ENCODE measurements around the gene KCNMA1.

Gene KCNMA1

DNA sequence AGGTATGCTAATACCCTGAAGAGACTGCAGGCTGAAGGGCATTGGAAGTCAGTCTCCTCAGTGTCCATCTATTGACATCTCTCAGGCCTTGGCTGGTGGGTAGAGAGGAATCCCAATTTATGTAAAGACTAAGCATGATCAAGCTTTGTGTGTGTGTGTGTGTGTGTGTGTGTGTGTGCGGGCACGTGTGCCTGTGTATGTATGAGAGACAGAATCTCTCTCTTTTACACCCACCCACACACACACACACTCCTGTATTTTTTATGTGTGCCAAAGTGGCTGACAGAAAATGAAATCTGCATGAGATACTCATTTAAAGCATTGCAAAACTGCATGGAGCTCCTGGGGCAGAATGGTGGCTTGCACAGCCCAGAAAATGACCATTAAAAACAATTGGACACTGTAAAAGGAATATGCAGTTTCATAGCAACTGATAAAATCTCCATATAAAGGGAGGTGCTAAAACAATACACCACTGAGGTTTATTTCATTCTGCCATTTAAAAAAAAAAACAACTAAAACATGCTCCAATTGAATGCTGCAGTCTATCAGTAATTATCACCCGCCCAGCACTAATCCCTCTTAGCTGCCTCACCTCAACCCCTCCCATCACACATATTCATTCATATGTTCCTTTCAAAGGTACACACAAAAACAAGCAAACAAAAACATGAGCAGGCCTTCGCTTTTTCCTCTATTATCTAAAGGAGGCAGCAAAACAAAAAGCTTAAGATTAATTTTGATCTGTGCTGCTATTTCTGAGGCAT is 385.0 kb downstream of the KCNMA1 start:
- DNase-seq: no peak

DNA sequence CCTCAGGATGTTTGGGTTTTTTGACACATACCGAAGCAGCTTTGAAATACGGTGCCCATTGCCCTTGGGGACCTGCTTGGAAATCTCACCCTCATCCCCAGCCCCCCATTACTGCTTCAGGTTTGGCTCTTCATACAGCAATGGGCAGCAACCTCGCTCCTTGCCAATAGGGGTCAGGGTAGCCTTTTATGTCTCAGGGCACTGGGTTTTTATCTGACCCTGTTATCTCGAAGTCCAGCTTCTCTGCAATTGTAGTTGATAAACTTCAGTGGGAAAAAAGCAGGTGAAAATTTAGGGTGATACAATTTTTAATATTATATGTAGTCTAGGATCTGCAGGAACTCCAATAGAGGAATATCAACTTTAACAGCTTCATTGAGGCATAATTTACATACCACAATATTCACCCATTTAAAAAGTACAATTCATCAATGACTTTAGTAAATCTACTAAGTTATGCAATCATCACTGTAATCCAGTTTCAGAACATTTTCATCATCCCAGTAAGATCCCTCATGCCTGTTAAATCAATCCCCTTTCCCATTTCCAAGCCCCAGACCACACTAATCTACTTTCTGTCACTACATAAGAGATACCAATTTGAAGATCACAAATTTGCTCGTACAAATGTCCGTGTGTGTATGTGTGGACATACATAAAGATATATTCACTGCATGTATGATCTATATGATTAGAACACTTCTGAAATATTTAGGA is 386.2 kb downstream of the KCNMA1 start:
- DNase-seq: peak; percentile 10

DNA sequence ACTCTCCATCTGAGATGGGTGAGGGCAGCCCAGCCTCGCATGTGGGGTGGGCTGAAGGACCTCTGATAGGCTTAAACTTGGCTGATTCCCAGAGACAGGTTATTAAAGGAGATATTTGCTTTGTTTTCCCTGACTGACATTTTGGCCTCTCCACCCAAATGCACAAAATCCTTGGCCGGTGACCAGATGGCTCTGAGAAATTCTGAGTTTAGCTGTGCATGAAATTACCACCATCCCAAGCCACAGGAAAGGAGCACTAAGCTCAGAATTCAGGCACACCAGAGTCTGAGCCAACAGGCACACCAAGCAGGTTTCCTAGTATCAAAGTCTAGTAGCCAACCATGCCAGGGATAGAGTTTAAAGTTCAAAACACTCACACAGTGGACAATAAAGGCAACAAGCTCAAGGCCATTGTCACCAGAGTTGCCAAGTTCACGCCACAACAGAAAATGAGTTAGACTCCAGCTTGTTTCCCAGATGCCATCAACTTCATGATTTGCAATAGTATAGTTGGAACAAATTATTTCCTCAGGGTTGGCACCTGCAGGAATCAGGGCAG is 387.6 kb downstream of the KCNMA1 start:
- no peak for DNase-seq

GRCh38 chr10:77248104-77248790 is 389.4 kb downstream of the KCNMA1 start:
- DNase-seq: no peak

GRCh38 chr10:77247031-77247990 is 390.3 kb downstream of the KCNMA1 start:
- DNase-seq: no peak

DNA sequence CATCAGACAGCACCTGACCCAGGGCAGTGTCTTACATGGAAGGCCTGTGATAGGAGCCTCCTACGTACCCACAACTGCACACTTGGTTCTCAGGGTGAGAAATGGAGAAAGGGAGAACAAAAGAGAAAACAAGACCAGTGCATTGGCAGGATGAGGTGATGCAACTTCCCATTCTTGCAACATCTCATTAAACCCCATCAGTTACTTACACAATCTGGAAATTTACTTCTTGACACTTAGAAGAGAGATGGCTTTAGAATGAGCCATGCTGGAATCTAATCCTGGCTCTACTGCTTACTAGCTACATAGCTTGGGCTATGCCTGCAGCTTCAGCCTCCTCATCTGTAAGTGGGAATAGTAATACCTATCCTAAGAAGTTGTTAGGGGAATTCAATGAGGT is 391.7 kb downstream of the KCNMA1 start:
- no peak for DNase-seq

DNA sequence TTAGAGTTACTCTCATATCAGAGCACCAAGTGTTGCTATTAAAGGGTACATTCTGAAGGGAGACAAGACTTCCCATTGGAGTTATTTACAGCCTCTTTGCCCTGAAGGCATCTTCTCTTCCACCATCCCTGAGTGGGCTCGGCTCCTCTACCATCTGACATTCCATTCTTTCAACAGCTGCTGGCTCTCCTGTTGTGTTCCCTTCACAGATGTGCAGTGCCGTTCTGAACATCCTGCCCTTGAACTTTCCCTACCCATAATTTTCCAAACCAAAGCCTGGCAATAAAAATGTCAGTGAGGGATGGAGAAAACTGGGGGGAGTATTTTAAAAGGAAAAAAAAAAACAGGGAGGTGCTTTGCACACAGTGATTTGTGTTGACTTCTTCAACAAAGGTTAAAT is 392.9 kb downstream of the KCNMA1 start:
- DNase-seq: no peak

GRCh38 chr10:77244286-77244685 is 393.3 kb downstream of the KCNMA1 start:
- DNase-seq: no peak

DNA sequence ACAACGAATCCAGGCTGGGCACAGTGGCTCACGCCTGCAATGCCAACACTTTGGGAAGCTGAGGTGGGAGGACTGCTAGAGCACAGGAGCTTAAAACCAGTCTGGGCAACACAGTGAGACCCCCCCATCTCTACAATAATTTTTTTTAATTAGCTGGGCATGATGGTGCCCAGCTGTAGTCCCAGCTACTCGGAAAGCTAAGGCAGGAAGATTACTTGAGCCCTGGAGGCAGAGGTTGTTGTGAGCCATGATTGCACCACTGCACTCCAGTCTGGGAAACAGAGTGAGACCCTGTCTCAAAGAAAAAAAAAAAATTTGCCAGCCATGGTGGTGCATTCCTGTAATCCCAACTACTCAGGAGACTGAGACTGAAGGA is 396.3 kb downstream of the KCNMA1 start:
- no peak for DNase-seq

- DNase-seq: no peak
These were observed 396.8 kb downstream of the KCNMA1 start for GRCh38 chr10:77240706-77241349.

- DNase-seq: no peak
These were observed 397.5 kb downstream of the KCNMA1 start for GRCh38 chr10:77240041-77240652.

GRCh38 chr10:77237120-77237519 is 400.5 kb downstream of the KCNMA1 start:
- DNase-seq: no peak

DNA sequence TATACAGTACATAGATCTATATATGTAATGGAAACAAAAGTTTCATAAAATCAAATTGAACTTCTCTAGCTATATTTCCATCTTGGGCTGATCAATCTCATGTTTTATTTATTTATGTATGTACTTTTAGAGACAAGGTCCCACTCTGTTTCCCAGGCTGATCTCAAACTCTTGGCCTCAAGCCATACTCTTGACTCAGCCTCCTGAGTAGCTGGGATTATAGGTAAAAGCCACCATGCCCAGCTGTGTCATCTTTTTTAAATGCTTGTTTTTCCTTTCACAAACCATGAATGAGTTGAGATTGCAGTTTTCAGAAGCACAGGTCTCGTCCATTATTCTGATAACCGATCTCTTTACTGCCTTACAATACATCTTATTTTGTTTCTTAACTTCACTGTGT is 400.9 kb downstream of the KCNMA1 start:
- DNase-seq: no peak

- DNase-seq: no peak
These were observed 401.6 kb downstream of the KCNMA1 start for GRCh38 chr10:77236029-77236428.

DNA sequence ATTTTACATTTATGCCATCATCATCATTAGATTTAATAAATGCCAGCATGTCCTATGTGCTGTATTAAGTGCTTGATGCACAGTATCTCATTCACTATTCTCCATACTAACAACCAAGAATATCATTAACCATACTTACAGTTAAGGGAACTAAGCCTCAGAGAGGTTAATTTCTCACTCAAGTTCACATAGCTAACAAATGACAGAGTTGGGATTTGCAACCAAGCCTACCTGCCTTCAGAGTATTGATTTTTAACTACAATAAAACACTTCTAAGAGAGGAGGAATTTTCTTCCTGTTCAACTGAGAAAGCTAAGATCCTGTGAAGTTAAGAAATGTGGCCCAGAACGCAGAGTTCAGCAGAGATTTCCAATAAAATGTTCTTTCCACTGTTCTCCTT is 403.0 kb downstream of the KCNMA1 start:
- no peak for DNase-seq

GRCh38 chr10:77233466-77233865 is 404.1 kb downstream of the KCNMA1 start:
- DNase-seq: no peak

DNA sequence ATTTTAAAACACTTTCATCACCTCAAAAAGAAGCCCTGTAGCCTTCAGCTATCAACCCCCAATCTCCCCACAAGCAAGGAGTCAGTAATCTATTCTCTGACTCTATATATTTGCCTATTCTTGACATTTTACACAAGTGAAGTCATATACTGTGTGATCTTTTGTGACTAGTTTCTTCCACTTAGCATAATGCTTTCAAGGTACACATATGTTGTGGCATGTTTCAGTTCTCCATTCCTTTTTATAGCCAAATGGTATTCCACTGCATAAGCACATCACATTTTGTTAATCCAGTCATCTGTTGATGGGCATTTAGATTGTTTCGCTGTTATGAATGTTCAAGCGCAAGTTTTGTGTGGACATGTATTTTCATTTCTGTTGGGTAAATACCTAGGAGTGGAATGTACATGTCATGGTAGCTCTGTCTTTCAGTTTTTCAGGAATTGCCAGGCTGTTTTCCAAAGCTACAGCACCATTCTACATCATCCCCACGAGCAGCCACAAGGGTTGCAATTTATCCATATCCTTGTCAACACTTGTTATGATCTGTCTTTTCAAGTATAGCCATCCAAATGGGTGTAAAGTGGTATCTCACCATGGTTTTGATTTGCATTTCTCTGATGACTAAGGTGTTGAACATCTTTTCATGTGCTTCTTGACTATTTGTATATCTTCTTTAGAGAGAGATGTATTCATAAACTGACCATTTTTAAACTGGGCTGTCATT is 405.6 kb downstream of the KCNMA1 start:
- no peak for DNase-seq

- DNase-seq: no peak
These were observed 406.2 kb downstream of the KCNMA1 start for GRCh38 chr10:77231375-77231774.

DNA sequence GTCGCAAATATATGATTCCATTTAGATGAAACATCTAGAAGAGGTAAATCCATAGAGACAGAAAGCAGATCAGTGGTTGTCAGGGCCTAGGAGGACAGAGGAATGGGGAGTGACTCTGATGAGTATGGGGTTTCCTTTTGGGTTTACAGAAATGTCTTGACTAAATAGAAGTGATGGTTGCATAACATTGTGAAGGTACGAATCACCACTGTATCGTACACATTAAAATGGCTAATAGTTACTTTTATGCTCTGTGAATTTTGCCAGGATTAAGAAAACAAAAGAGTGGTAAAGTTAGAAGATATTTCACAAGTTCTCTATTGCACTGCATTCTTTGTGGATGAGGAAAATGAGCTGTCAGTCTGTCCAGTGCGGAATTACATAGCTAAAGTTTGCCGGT is 407.4 kb downstream of the KCNMA1 start:
- no peak for DNase-seq

- DNase-seq: no peak
These were observed 407.9 kb downstream of the KCNMA1 start for GRCh38 chr10:77229704-77230103.

DNA sequence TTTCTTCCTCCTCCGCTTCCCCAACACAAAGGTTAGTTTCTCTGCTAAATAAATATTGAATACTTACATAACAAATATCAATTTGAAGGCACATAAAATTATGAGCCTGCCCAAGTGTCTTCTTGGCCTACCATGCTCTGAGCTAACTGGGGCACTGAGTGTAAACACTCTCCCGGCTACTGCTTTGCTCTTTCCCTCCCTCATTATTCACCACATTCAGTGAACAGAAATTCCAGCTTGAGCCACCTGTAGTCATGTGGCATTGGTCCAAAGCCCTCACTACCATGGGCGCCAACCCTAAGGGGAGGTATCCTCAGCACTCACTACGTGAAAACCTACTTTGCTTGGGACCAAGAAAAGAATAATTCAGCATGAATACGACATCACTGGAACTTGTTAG is 409.0 kb downstream of the KCNMA1 start:
- DNase-seq: no peak

Measured in activated gamma-delta T cell treated with Interleukin-2 at 50 U/mL for 16 hours (primary cell).